Right lobe of liver (tissue), 4 donors: ENCODE measurements around the gene TLCD1.
A peak's percentile ranks its signal among the peaks of the same experiment; 100 is the strongest.

ENCODE experiments used
- POLR2A ChIP-seq: fragments of 450-650 bp; IDR thresholded peaks from one replicate; pipeline ENCODE4 v1.6.1; 2017; ENCODE audit warnings: antibody characterized with exemption, mild to moderate bottlenecking
- TF ChIP-seq, protein P1 (sequence below), 4 donors: fragments of 200-600 bp in 3 of 4; fragments of 450-650 bp in 1 of 4; IDR thresholded peaks; one replicate each; pipeline versions ENCODE4 v1.5.1 to v1.8.0; 2016 to 2022; ENCODE audit warnings: antibody characterized with exemption in 4 of 4, mild to moderate bottlenecking in 2 of 4
- donor health status: DM: no; HTN: no; CAD: no.
- donor health status: DM: no; HTN: no; CAD: no.
- donor health status: DM: no; HTN: yes; CAD: no.

DNA sequence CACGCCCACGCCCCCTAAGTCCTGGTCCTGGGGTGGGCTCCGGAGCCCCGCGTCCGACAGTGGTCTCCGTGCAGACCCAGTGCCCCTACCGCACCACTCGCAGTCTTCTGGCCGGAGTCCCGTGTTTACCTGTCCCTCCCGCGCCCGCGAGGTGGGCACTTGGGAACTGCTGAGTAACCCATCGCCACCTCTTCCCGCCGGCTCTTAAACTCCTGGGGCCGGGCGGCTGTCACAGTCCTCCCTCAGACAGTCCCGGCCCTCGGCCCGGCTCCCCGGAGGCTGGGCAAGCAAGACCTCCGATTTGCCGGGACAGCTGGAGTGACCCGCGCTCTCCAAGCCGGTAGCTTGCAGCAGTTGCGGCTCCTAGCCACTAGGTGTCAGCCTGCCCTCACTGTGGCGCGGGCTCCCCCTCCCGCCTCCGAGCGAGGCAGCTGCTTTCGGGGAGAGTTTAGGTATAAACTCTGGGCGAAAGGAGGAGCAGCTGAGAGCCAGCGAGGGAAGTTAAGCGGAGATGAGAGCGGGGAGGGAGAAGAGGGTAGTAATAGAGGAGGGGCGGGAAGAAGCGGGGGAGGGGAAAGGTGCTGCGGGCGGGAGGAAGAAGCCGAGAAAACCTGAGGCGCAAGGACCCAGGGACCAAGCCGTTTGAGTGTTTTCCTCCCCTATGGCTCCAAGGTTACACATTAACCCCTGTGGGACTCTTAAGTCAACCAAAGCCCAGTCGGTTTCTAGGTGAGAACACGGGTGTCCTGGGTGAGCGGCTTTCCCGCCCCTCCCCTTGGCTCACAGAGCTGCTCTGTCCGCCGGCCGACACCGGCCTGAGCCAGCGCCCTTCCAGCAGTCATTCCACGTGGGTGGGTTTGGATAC lies 826 bp upstream of the TLCD1 start:
- TF ChIP-seq, protein P1, sequence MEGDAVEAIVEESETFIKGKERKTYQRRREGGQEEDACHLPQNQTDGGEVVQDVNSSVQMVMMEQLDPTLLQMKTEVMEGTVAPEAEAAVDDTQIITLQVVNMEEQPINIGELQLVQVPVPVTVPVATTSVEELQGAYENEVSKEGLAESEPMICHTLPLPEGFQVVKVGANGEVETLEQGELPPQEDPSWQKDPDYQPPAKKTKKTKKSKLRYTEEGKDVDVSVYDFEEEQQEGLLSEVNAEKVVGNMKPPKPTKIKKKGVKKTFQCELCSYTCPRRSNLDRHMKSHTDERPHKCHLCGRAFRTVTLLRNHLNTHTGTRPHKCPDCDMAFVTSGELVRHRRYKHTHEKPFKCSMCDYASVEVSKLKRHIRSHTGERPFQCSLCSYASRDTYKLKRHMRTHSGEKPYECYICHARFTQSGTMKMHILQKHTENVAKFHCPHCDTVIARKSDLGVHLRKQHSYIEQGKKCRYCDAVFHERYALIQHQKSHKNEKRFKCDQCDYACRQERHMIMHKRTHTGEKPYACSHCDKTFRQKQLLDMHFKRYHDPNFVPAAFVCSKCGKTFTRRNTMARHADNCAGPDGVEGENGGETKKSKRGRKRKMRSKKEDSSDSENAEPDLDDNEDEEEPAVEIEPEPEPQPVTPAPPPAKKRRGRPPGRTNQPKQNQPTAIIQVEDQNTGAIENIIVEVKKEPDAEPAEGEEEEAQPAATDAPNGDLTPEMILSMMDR (IDR thresholded peaks at IDR 0.05): peak; percentile 98 to 99 (median 99)
- TF ChIP-seq POLR2A: no peak
